ENCODE data around the gene RTN4RL1. TPM values are rescaled to one million over a fixed set of nuclear protein-coding genes. Genes with fewer than 3 reads are reported as not detected.

RTN4RL1 gene
- total RNA-seq, 2 experiments from 2014 or later, result 1.3 to 1.5 TPM

DNA sequence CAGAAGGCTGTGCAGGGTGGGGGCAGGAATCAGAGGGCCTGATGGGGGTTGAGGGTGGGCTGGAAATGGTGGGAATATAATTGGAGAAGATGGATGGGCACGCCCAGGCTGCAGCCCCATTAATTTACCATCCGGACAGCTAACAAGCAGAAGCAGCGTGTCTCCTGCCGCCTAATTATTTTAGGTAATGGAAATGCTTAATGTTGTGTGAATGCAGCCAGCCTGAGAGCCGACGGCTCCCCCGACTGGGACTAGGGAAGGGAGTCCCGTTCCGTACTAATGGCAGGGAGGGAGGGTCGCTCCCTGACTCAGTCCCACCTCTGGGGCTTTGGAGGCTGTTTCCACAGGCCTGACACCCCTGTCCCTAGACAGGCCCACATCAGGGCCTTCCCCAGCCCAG is 12.0 kb upstream of the RTN4RL1 start:
- ChIA-PET POLR2A (no interaction called here), CTCF (interaction anchor here (1.3 kb wide), 1 partner anchor 12 kb away, joined by 3 read pairs; no protein-coding TSS in a partner anchor)

DNA sequence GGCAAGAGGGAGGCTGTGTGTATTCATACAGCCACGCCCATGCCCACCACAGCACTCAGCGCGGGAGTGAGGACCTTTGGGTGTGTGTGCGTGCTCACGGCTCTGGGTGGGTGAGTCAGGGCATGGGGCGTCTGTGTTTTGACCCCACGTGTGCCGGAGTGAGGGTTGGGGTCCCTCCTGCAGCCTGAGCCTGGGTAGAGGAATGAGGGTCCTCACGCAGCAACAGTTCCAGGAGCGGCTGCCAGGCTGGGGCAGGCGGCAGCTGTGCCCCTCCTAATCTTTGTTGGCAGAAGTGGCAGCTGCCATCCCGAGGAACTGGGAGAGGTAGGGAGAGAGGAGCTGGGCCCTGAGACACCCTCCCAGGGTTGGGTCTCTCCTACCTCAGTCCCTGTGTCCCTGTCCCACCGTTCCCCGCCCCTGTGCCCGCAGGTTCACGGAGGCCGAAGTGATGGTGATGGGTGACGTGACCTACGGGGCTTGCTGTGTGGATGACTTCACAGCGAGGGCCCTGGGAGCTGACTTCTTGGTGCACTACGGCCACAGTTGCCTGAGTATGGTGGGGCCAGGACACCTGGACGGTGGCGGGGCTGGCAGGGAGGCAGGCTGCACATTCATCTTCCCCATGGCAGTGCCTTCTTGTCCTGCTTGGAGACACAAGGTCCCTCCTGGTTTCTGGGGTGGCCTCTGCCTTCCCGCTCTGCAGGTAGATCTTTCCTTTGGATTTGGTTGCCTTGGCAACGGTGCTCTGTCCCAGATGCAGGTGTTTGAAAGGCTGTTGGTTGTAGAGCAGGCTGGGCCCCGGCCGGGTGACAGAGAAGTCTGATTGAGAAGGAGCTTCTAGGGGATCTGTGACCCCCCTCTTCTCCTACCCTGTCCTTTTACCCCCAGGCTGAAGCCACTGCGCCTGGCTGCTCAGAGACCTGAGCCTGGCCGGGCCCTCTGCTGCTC is 10.7 kb upstream of the RTN4RL1 start:
- ChIA-PET CTCF (interaction anchor here (1.3 kb wide), 1 partner anchor 13 kb away, joined by 3 read pairs; no protein-coding TSS in a partner anchor), POLR2A (no interaction called here)

DNA sequence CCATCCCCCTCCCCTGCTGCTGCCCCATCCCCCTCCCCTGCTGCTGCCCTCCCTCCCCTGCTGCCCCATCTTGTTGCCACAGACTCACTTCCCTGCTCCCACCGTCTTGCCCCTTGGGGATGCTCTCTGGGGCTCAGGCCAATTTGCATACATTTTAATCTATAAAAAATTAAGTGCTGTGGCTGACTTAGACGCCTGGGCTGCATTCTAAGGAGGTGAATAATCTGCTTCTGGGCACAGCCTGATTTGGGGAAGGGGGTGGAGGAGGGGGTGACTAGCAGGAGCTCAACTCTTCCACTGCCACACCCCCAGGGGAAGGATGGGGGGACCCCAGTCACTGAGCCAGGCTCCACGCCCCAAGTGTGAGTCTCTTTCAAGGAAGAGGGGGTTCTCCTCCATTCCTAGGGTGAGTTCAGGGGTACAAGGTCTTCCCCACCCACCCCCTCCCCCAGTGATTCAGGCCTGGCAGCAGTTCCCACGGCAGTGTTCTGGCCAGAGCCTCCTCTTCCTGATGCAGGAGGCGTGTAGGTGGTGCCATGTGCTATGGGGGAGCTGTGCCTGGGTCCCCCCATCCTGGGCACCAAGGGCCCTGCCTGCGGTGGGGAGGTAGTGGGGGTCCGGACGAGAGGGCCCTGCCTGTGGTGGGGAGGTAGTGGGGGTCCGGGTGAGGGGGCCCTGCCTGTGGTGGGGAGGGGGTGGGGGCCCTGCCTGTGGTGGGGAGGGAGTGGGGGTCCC is 9.8 kb upstream of the RTN4RL1 start:
- POLR2A ChIA-PET, result no interaction called here
- CTCF ChIA-PET, result no interaction called here

DNA sequence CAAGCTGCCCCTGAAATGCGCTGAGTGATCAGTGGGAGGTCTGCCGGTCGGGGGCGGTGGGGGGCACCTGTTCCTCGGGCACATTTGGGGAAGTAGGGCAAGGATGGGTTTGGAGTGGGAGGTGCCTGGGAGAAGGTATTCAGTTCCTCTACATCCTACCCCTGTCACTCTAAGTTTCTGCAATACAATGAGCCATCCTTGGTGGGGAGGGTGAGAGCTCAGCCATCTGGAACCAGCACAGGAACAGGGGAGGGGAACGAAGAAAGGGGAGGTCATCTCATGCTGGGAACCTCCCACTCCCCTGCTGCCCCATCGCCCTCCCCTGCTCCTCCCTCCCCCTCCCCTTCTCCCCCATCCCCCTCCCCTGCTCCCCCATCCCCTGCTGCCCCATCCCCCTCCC is 9.0 kb upstream of the RTN4RL1 start:
- ChIA-PET CTCF (no interaction called here), POLR2A (no interaction called here)

DNA sequence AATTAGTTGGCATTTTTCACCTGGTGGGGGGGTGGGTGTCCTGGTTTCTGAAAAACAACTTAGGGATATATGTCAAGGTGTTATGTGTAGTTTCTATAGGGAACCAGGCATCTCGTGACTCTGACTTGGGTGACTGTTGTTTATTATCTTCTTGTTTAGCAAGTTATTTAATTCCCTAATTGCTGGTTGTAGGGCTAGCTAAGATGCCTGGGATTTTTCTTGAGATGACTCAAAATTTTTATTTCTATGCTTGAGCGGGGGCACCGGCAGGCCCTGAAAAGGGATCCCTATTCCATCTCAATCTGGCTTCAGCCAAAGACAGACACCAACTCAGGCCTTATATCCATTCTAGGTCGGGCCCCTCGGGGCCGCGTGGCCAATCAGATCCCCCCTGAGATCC is 8.0 kb upstream of the RTN4RL1 start:
- CTCF ChIA-PET, result interaction anchor here (1.2 kb wide), 1 partner anchor 10 kb away, joined by 3 read pairs; no protein-coding TSS in a partner anchor
- POLR2A ChIA-PET, result interaction anchor here (1.2 kb wide), 1 partner anchor 8 kb away, joined by 3 read pairs; the partner anchor contains the start of gene RTN4RL1

DNA sequence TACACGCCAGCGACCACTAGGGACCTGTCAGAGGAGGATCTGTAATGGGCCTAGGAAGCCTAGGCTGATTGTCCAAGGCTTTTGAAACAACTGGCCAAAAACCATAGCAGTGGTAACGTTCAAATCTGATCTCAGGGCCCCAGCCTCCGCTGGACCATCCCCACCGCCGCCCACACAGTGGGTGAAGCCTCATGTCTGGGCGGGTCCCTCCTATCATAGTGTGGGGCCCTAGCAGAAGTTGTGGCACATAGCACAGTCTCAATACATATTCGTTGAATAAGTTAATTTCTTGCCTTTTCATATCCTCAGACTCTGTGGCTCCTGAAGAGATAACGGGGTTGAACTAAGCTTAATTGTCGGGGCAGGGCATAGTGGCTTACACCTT is 5.6 kb upstream of the RTN4RL1 start:
- POLR2A ChIA-PET, result interaction anchor here (0.5 kb wide), 1 partner anchor 296 kb away, joined by 3 read pairs; no protein-coding TSS in a partner anchor
- CTCF ChIA-PET, result interaction anchor here (0.7 to 2.0 kb wide), 3 partner anchors 12 to 121 kb away, joined by 3 to 5 read pairs (median 3); no protein-coding TSS in a partner anchor

DNA sequence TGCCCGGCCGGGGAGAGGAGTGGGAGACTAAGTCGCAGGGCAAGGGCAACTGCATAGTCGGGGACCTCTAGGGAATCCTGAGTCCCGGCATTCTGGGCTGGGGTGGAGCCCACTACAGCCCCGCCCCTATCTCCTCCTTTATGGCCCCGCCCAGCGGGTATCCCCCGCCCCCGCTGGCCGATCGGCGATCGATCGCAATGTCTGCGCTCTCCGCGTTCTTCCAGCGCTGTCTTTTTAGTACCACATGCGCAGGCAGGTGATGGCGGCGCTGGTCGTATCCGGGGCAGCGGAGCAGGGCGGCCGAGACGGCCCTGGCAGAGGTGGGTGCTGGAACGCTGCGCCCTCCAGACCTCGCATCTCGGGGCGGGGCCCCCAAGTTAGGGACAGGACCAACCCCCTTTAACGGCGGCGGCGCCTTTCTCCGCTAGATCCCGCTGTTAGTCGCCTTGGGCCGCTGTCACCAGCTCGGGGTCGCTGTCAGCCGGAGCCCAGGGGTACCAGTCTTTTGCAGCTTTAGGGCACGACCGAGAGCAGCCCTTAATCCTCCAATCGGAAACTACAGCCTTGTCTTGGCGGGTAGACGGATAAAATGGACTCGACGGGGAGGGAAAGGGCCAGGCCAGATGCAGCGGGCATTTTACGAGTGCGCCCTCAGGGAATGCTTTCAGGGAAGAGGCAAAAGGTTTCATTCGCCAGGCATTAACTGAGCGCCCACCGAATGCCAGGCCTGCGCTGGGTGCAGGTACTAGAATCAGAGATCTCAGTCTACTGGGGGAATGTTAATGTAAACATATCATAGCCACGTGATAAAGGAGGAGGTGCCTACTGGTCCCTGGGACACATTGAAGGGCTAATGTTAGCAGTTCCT is 5.0 kb upstream of the RTN4RL1 start, which contains the start of gene DPH1:
Gene DPH1 (plus strand): TSS at position 243 of the 868 bp plus-strand sequence. CDS start 17 bp downstream, at position 260.
- CTCF ChIA-PET, result interaction anchor here (0.7 to 2.0 kb wide), 3 partner anchors 24 to 262 kb away, joined by 3 to 5 read pairs (median 5); no protein-coding TSS in a partner anchor

DNA sequence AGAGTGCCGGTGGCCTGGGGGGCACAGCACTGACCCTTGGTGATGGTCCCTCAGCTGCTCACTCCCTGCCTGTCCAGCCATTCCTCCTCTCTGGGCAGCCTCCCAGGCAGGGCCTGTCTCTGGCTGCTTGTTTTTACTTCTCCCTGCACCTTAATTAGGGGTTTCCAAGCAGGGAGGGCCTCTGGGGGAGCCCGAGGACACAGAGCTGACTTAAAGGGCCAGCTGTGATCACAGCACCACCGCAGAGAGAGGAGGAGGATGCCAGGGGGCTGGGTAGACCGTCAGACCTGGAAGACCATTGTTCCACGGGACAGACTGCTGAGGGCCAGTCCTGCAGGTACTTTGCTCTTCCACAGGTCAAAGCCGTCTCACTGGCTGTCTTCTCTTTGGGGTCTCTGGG is 3.6 kb upstream of the RTN4RL1 start:
- ChIA-PET CTCF (interaction anchor here (0.5 kb wide), 1 partner anchor 142 kb away, joined by 3 read pairs; no protein-coding TSS in a partner anchor), POLR2A (interaction anchor here (0.6 kb wide), 1 partner anchor 22 kb away, joined by 3 read pairs; no protein-coding TSS in a partner anchor)

More for the DNA sequence above, 5.0 kb upstream of the RTN4RL1 start, which contains the start of gene DPH1:
- POLR2A ChIA-PET, result no interaction called here

DNA sequence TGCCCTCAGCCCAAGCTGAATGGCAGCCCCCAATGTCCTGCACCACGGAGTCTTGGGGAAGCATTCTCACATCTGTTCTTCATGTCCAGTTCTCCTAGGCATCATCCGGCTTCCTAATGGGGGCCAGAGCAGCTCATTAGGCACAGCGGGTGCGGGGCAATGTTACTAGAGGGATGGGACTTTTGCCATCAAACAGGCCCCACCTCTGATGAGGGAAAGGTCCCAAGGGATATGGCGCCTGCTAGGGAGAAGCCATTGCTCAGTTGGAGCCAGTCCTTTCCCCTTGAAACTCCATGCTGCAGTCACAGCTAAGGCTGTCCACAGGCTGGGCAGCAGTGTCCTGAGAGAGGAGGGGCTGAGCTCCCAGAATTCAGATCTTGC is 3.1 kb upstream of the RTN4RL1 start:
- ChIA-PET CTCF (interaction anchor here (0.5 to 0.9 kb wide), 2 partner anchors 118 to 141 kb away, joined by 3 read pairs; no protein-coding TSS in a partner anchor), POLR2A (no interaction called here)

DNA sequence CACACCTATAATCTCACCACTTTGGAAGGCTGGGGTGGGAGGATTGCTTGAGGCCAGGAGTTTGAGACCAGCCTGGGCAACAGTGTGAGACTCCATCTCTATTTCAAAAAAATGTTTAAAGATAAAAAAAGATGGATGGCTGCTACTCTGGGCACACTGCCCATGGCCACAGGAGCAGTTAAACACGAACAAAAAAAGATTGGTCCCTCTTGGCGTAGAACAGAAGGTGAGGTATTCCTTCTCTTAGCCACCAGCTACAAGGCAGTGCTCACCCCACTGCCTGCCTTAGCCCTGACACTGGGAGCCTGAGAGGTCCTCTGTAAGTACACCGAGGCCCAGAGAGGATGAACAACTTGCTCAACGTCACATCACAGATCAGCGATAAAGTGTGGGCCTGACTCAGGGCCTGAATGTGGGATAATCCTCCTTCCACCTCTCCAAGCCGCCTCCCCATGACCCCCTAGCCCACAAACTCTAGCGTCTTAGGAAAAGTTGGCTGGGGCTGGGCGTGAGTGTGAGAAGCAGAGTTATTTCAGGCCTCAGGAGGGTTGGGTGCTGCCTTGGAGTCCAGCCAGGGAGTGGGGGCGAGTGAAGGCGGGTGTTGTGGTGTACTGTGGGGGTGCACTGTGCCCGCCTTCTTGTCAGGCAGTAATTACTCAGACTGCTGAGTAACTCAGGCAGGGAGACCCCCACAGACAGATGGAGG is 2.5 kb upstream of the RTN4RL1 start:
- CTCF ChIA-PET, result interaction anchor here (0.9 kb wide), 1 partner anchor 117 kb away, joined by 3 read pairs; no protein-coding TSS in a partner anchor
- POLR2A ChIA-PET, result no interaction called here

DNA sequence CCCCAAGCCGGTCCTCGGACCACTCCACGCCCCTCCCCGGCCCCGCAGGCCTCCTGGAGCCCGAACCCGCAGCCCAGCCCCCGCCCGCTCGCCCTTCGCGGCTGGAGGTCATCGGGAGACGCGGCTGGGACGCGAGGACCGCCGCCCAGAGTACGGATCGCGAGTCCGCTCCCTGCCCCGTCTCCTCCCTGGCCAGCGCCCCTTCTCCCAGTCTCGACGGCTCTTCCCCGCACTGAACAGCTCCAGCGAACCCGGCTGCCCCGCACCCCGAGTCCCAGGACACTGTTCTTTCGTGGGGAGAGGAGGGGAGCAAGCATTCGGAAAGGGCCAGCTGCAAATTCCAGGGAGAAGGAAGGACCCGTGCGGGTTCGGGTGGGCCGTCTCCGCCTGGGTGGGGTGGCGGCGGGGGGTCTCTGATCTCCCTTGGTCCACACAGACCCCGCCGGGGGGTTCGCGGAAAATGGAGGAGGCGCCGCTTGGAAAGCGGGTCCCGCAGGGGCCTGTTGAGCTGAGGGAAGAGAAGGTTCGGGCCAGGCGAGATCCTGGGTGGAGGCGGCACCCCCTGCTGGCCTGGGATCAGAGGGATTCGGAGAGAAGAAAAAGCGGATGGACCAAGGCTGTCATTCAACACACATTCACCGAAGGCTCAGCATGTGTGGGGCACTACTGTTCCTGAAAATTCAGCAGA is 632 bp upstream of the RTN4RL1 start:
- ChIA-PET POLR2A (interaction anchor here (0.6 kb wide), 2 partner anchors 21 to 144 kb away, joined by 3 to 5 read pairs; no protein-coding TSS in a partner anchor), CTCF (interaction anchor here (1.1 to 1.4 kb wide), 2 partner anchors 94 to 219 kb away, joined by 3 read pairs; no protein-coding TSS in a partner anchor)

DNA sequence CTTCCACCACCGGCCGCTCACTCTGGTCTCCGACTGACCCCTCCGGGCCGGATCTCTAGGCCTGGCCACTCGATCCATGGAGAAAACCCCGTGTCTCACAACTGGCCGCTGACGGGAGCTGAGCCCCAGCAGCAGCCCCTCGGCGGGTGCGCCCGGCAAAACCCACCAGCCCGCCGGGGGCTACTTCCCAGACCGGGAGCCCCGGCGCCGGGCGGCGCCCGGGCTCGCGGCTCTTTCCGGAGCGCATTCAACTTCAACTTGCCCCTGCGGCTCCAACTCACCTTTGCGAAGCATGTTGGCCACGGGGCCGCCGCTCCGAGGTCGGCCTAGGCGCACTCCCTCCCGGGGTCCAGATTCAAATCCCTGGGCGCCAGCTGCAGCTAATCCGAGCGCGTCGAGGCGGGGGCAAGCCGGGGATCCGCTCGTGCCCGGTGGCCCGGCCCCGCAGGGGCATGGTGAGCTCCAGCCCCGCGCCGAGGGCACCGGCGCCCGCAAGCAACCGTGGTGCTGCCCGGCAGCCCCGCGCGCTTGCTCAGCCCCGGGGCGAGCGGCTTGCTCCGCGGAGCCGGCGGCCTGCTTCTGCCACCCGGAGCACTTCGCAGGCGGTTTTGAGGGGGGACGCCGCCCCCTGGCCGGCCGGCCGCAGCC is 438 bp downstream of the RTN4RL1 start:
- POLR2A ChIA-PET, result interaction anchor here (0.6 to 1.1 kb wide), 2 partner anchors 8 to 176 kb away, joined by 3 to 5 read pairs; no protein-coding TSS in a partner anchor
- CTCF ChIA-PET, result interaction anchor here (1.4 kb wide), 1 partner anchor 220 kb away, joined by 3 read pairs; no protein-coding TSS in a partner anchor

DNA sequence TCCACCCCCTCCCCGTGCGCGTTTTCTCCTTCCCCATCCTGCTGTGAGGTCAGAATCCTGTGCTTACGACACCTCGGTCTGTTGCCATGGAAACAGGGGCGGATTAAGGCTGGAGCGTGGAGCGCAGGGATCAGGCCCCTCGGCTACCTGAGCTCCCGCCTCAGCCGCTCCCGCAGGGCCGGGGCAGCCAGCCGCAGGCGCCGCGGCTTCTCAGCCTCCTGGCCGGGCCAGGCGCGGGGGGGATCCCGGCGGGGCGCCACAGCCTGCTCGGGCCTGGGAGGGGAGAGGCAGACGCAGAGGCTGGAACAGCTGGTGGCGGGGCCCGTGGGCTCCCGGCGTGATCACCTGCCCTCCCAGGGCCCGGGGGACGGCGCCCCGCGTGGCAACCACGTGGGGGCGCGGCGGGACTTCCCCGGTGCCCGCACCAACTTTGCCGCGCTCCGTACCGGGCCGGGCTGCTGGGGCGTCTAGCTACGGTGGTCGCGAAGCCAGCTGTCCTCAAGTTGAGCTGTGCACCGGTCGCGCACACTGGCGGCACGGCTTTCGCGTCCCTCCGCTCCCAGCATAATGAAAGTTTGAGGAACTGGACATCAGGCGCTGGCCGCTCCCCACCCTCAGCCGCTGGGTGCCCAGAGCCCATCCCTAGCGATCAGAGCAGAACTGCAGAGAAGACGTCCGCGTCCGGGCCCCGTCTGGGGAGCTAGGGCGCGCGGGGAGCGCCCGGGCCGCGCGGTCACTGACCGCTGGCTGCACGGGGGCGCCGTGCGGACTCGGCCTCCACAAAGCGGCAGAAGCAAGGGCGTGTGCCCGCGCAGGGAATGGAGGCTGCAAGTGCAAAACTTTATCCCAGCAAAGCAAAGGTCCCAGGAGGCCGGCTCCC is 1.2 kb downstream of the RTN4RL1 start:
- POLR2A ChIA-PET, result interaction anchor here (0.6 to 1.1 kb wide), 2 partner anchors 9 to 177 kb away, joined by 3 to 5 read pairs; no protein-coding TSS in a partner anchor
- CTCF ChIA-PET, result interaction anchor here (1.0 to 1.4 kb wide), 2 partner anchors 114 to 221 kb away, joined by 3 to 4 read pairs; no protein-coding TSS in a partner anchor

DNA sequence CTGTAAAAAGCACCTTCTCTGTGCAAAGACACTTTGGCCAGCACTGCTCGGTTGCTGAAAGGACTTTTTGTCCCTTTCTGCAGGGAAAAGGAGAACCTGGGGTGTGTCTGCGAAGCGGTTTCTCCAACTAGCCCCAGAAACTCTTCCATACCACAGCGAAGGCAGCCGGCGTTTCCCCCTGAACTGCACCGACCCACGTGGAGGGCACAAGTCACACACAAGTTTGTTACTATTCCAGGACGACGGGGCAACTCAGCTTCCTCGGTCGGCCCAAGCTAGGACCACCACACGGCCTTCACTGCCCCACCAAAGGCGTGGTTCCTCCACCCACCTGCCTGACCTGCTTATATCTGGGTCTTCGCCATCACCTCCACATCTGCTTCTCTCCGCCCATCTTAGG is 1.9 kb downstream of the RTN4RL1 start:
- ChIA-PET CTCF (interaction anchor here (1.0 kb wide), 1 partner anchor 114 kb away, joined by 4 read pairs; no protein-coding TSS in a partner anchor), POLR2A (no interaction called here)

DNA sequence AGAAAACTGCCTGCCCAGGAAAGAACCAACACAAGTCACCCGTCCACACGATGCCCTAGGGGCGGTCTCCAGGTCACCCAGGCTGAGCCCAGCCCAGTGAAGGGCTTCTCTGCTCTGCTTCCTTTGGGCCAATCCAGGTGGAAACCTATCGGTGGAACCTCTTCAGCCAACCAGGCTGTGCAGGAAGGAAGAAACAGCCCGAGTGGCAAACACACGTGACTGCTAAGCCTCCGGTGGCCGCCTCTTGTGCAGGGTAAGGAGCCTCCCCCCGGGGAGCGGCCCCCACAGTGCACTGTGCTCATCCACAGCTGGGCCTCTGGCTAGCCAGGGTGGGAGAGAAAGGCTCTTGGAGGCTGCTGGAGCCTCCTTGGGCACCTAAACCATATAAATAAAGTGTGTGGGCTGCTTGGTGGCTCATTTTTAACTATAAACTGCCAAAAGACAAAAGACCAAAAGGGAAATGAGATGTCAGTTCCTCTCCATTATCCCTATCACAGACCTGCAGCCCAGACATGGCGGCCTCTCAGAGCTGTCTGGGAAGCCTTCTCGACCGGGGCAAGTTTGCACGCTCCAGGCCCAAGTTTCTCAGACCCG is 2.4 kb downstream of the RTN4RL1 start:
- POLR2A ChIA-PET, result no interaction called here
- CTCF ChIA-PET, result interaction anchor here (1.0 kb wide), 1 partner anchor 113 kb away, joined by 4 read pairs; no protein-coding TSS in a partner anchor
